ENCODE results near the gene MDFI. TPM values are rescaled to one million over a fixed set of nuclear protein-coding genes. Genes with fewer than 3 reads are reported as not detected.

Gene MDFI
- total RNA-seq, 1 donor from 2014 or later = not detected

GRCh38 chr6:41651246-41651961, 13.1 kb downstream of the MDFI start:
- Mint-ChIP-seq H3K27me3 (ENCODE audit: low read depth) (peaks cover 3% of the 10 kb centered on the region), H3K27ac (no peak overlapping the region), H3K4me1 (ENCODE audit: low read depth) (no peaks in the 10 kb centered on the region), H3K9me3 (no peaks in the 10 kb centered on the region), H3K4me3 (ENCODE audit: low read depth) (no peak overlapping the region), H3K36me3 (ENCODE audit: low read depth) (no peaks in the 10 kb centered on the region)
- DNase-seq (ENCODE audit: low spot score) = no peak
- intact Hi-C loops (cut with micrococcal nuclease) = no loop called here

GRCh38 chr6:41651962-41652657, 13.8 kb downstream of the MDFI start:
- Mint-ChIP-seq H3K4me3 (ENCODE audit: low read depth) (no peak overlapping the region), H3K27me3 (ENCODE audit: low read depth) (peaks cover 3% of the 10 kb centered on the region)
- intact Hi-C loops (cut with micrococcal nuclease) = no loop called here

GRCh38 chr6:41652866-41653652, 14.8 kb downstream of the MDFI start:
- H3K36me3 Mint-ChIP-seq (ENCODE audit: low read depth) = no peaks in the 10 kb centered on the region
- intact Hi-C loops (cut with micrococcal nuclease) = no loop called here
- H3K9me3 Mint-ChIP-seq = no peaks in the 10 kb centered on the region
- no peak overlapping the region for H3K27ac Mint-ChIP-seq
- no peaks in the 10 kb centered on the region for H3K4me1 Mint-ChIP-seq (ENCODE audit: low read depth)
- H3K27me3 Mint-ChIP-seq (ENCODE audit: low read depth) = peaks cover 3% of the 10 kb centered on the region
- DNase-seq (ENCODE audit: low spot score) = no peak
- no peak overlapping the region for H3K4me3 Mint-ChIP-seq (ENCODE audit: low read depth)

More at GRCh38 chr6:41651962-41652657, 13.8 kb downstream of the MDFI start:
- Mint-ChIP-seq H3K27ac (no peak overlapping the region), H3K36me3 (ENCODE audit: low read depth) (no peaks in the 10 kb centered on the region), H3K9me3 (no peaks in the 10 kb centered on the region), H3K4me1 (ENCODE audit: low read depth) (no peaks in the 10 kb centered on the region)
- DNase-seq (ENCODE audit: low spot score) = no peak

- Mint-ChIP-seq H3K4me1 (ENCODE audit: low read depth) (no peaks in the 10 kb centered on the region), H3K4me3 (ENCODE audit: low read depth) (no peak overlapping the region), H3K9me3 (no peaks in the 10 kb centered on the region), H3K27me3 (ENCODE audit: low read depth) (peaks cover 6% of the 10 kb centered on the region), H3K27ac (no peak overlapping the region), H3K36me3 (ENCODE audit: low read depth) (no peaks in the 10 kb centered on the region)
- intact Hi-C loops (cut with micrococcal nuclease) = no loop called here
- DNase-seq (ENCODE audit: low spot score) = no peak
Measured at GRCh38 chr6:41653691-41654090, 15.4 kb downstream of the MDFI start.

- intact Hi-C loops (cut with micrococcal nuclease) = no loop called here
- Mint-ChIP-seq H3K4me3 (ENCODE audit: low read depth) (no peak overlapping the region), H3K36me3 (ENCODE audit: low read depth) (no peaks in the 10 kb centered on the region), H3K4me1 (ENCODE audit: low read depth) (no peaks in the 10 kb centered on the region), H3K27me3 (ENCODE audit: low read depth) (peaks cover 6% of the 10 kb centered on the region), H3K9me3 (no peaks in the 10 kb centered on the region), H3K27ac (no peak overlapping the region)
- no peak for DNase-seq (ENCODE audit: low spot score)
Measured at GRCh38 chr6:41654151-41654697, 16.0 kb downstream of the MDFI start.

GRCh38 chr6:41654698-41655151, 16.5 kb downstream of the MDFI start:
- intact Hi-C loops (cut with micrococcal nuclease) = no loop called here
- Mint-ChIP-seq H3K9me3 (no peaks in the 10 kb centered on the region), H3K27ac (no peak overlapping the region), H3K27me3 (ENCODE audit: low read depth) (peaks cover 6% of the 10 kb centered on the region), H3K4me3 (ENCODE audit: low read depth) (no peak overlapping the region), H3K36me3 (ENCODE audit: low read depth) (no peaks in the 10 kb centered on the region), H3K4me1 (ENCODE audit: low read depth) (no peaks in the 10 kb centered on the region)
- DNase-seq (ENCODE audit: low spot score) = no peak

- intact Hi-C loops (cut with micrococcal nuclease) = no loop called here
- Mint-ChIP-seq H3K4me3 (ENCODE audit: low read depth) (no peak overlapping the region), H3K27me3 (ENCODE audit: low read depth) (peaks cover 6% of the 10 kb centered on the region), H3K36me3 (ENCODE audit: low read depth) (no peaks in the 10 kb centered on the region), H3K4me1 (ENCODE audit: low read depth) (no peaks in the 10 kb centered on the region), H3K27ac (no peak overlapping the region), H3K9me3 (no peaks in the 10 kb centered on the region)
- no peak for DNase-seq (ENCODE audit: low spot score)
Measured at GRCh38 chr6:41655176-41655575, 16.9 kb downstream of the MDFI start.

- H3K27ac Mint-ChIP-seq = no peak overlapping the region
- no peaks in the 10 kb centered on the region for H3K36me3 Mint-ChIP-seq (ENCODE audit: low read depth)
- intact Hi-C loops (cut with micrococcal nuclease) = no loop called here
- no peak for DNase-seq (ENCODE audit: low spot score)
- peaks cover 10% of the 10 kb centered on the region for H3K27me3 Mint-ChIP-seq (ENCODE audit: low read depth)
- no peak overlapping the region for H3K4me3 Mint-ChIP-seq (ENCODE audit: low read depth)
- no peaks in the 10 kb centered on the region for H3K9me3 Mint-ChIP-seq
- H3K4me1 Mint-ChIP-seq (ENCODE audit: low read depth) = no peaks in the 10 kb centered on the region
Measured at GRCh38 chr6:41655646-41656001, 17.4 kb downstream of the MDFI start.

- intact Hi-C loops (cut with micrococcal nuclease) = no loop called here
- Mint-ChIP-seq H3K27me3 (ENCODE audit: low read depth) (peaks cover 11% of the 10 kb centered on the region), H3K36me3 (ENCODE audit: low read depth) (no peaks in the 10 kb centered on the region), H3K4me3 (ENCODE audit: low read depth) (no peak overlapping the region), H3K9me3 (no peaks in the 10 kb centered on the region), H3K27ac (no peak overlapping the region), H3K4me1 (ENCODE audit: low read depth) (no peaks in the 10 kb centered on the region)
- DNase-seq (ENCODE audit: low spot score) = no peak
Measured at GRCh38 chr6:41656002-41656691, 17.9 kb downstream of the MDFI start.

- peaks cover 19% of the 10 kb centered on the region for H3K27me3 Mint-ChIP-seq (ENCODE audit: low read depth)
Measured at GRCh38 chr6:41657131-41658094, 19.1 kb downstream of the MDFI start.

GRCh38 chr6:41658636-41659035, 20.4 kb downstream of the MDFI start:
- Mint-ChIP-seq H3K4me3 (ENCODE audit: low read depth) (no peak overlapping the region), H3K4me1 (ENCODE audit: low read depth) (no peaks in the 10 kb centered on the region), H3K27ac (no peak overlapping the region), H3K27me3 (ENCODE audit: low read depth) (peaks cover 22% of the 10 kb centered on the region), H3K9me3 (no peaks in the 10 kb centered on the region), H3K36me3 (ENCODE audit: low read depth) (no peaks in the 10 kb centered on the region)
- intact Hi-C loops (cut with micrococcal nuclease) = no loop called here
- DNase-seq (ENCODE audit: low spot score) = no peak

More at GRCh38 chr6:41657131-41658094, 19.1 kb downstream of the MDFI start:
- DNase-seq (ENCODE audit: low spot score) = no peak
- no peaks in the 10 kb centered on the region for H3K9me3 Mint-ChIP-seq
- H3K27ac Mint-ChIP-seq = no peak overlapping the region
- H3K4me3 Mint-ChIP-seq (ENCODE audit: low read depth) = no peak overlapping the region
- intact Hi-C loops (cut with micrococcal nuclease) = no loop called here
- H3K36me3 Mint-ChIP-seq (ENCODE audit: low read depth) = no peaks in the 10 kb centered on the region
- H3K4me1 Mint-ChIP-seq (ENCODE audit: low read depth) = no peaks in the 10 kb centered on the region
